SK-N-SH treated with all-trans-retinoic acid at 6 μM for 48 hours (cell line): ENCODE results near the gene WNK3.

Experiments
- BACH2 ChIP-seq: fragments of 250-450 bp; sonication (Bioruptor Pico); IDR thresholded peaks from 2 replicates; pipeline ENCODE4 v1.9.0; 2021; ENCODE audit warnings: mild to moderate bottlenecking, borderline replicate concordance
- CSDC2 ChIP-seq: fragments of 250-450 bp; sonication (Bioruptor Pico); IDR thresholded peaks from 2 replicates; pipeline ENCODE4 v1.5.0; 2020; ENCODE audit warnings: mild to moderate bottlenecking, moderate library complexity
- GLIS3 ChIP-seq: fragments of 250-450 bp; sonication (Bioruptor Pico); IDR thresholded peaks from 2 replicates; pipeline ENCODE4 v1.5.0; 2020; ENCODE audit warnings: mild to moderate bottlenecking, moderate library complexity
- ZFP3 ChIP-seq: fragments of 250-450 bp; sonication (Bioruptor Pico); IDR thresholded peaks from 2 replicates; pipeline ENCODE4 v1.5.0; 2020; ENCODE audit warnings: mild to moderate bottlenecking, moderate library complexity

DNA sequence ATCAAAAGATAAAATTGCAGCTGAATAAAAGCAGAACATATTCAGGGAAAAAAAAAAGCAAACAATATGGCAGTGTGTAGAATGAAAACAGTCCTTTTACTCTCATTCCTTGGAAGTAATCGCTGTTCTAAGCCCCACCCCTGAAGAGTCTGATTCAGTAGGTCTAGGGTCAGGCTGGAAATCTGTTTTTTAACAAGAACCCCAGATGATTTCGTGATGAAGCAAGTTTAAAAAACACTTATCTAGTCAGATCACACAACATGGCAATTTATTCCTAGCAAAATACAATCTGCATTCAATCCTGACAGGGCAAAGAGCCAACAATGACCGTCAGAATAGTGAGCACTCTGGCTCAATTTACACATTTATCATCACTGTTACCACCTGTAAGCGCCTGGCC is 190.9 kb downstream of the WNK3 start:
- TF ChIP-seq CSDC2: no peak
- no peak for TF ChIP-seq BACH2 (CRISPR knock-in tag)
- TF ChIP-seq GLIS3 (CRISPR knock-in tag): no peak
- no peak for TF ChIP-seq ZFP3 (CRISPR knock-in tag)
